Measurements from ENCODE around the gene ZNF195.
"Not testable (repeated sequence)": the region's sequence is repeated elsewhere in the genome, so short reads cannot be mapped to it uniquely, and the experiment has no call there.

DNA sequence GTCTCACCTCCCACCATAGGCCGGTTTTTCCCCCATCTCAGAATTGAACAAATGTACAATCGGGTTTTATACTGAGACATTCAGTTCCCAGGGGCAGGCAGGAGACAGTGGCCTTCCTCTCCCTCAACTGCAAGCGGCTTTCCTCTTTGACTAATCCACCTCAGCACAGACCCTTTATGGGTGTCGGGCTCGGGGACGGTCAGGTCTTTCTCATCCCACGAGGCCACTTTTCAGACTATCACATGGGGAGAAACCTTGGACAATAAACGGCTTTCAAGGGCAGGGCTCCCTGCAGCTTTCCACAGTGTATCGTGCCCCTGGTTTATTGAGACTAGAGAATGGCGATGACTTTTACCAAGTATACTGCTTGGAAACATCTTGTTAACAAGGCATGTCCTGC lies 16.0 kb upstream of the ZNF195 start:
- TF ChIP-seq, protein P1, sequence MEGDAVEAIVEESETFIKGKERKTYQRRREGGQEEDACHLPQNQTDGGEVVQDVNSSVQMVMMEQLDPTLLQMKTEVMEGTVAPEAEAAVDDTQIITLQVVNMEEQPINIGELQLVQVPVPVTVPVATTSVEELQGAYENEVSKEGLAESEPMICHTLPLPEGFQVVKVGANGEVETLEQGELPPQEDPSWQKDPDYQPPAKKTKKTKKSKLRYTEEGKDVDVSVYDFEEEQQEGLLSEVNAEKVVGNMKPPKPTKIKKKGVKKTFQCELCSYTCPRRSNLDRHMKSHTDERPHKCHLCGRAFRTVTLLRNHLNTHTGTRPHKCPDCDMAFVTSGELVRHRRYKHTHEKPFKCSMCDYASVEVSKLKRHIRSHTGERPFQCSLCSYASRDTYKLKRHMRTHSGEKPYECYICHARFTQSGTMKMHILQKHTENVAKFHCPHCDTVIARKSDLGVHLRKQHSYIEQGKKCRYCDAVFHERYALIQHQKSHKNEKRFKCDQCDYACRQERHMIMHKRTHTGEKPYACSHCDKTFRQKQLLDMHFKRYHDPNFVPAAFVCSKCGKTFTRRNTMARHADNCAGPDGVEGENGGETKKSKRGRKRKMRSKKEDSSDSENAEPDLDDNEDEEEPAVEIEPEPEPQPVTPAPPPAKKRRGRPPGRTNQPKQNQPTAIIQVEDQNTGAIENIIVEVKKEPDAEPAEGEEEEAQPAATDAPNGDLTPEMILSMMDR (conservative IDR thresholded peaks at IDR 0.05 in 1 of 2, IDR thresholded peaks at IDR 0.05 in 1 of 2; ENCODE audit: low read depth in 1 of 2, low read length in 2 of 2) = not testable (repeated sequence)
- TF ChIP-seq EZH2 (IDR thresholded peaks at IDR 0.05; ENCODE audit: low read length, missing control alignments) = not testable (repeated sequence)

All from fibroblast of lung (primary cell).